Activated CD8-positive, alpha-beta memory T cell treated with anti-CD3 and anti-CD28 coated beads for 24 hours (primary cell): ENCODE measurements around the gene ZNF862.
"Not testable (repeated sequence)": the region's sequence is repeated elsewhere in the genome, so short reads cannot be mapped to it uniquely, and the experiment has no call there.

Experiments used
- DNase-seq: peaks from one replicate; pipeline ENCODE4 v3.0.0-alpha.2; 2020

ZNF862 gene

GRCh38 chr7:149882248-149883047 is 44.3 kb downstream of the ZNF862 start:
- no peak for DNase-seq

- DNase-seq: no peak
Observed at GRCh38 chr7:149883048-149883438, 44.9 kb downstream of the ZNF862 start.

GRCh38 chr7:149883452-149883861 is 45.3 kb downstream of the ZNF862 start:
- DNase-seq: no peak

- no peak for DNase-seq
Observed at GRCh38 chr7:149884016-149884415, 45.8 kb downstream of the ZNF862 start.

GRCh38 chr7:149884541-149884940 is 46.4 kb downstream of the ZNF862 start:
- no peak for DNase-seq

- no peak for DNase-seq
Observed at GRCh38 chr7:149885191-149886017, 47.2 kb downstream of the ZNF862 start.

- DNase-seq: no peak
Observed at GRCh38 chr7:149886018-149886415, 47.8 kb downstream of the ZNF862 start.

- no peak for DNase-seq
Observed at GRCh38 chr7:149887311-149887710, 49.1 kb downstream of the ZNF862 start.

GRCh38 chr7:149890715-149891114 is 52.5 kb downstream of the ZNF862 start:
- DNase-seq: not testable (repeated sequence)

GRCh38 chr7:149894957-149895356 is 56.8 kb downstream of the ZNF862 start:
- DNase-seq: not testable (repeated sequence)

GRCh38 chr7:149907776-149908376 is 69.7 kb downstream of the ZNF862 start:
- not testable (repeated sequence) for DNase-seq

- DNase-seq: not testable (repeated sequence)
Observed at GRCh38 chr7:149910219-149910618, 72.0 kb downstream of the ZNF862 start.

- not testable (repeated sequence) for DNase-seq
Observed at GRCh38 chr7:149912126-149912525, 74.0 kb downstream of the ZNF862 start.
